ENCODE measurements around the gene HPSE2. TPM values are rescaled to one million over a fixed set of nuclear protein-coding genes. Genes with fewer than 3 reads are reported as not detected.

Gene HPSE2
- total RNA-seq, 1 experiment from 2014 or later, result 0.05 TPM

DNA sequence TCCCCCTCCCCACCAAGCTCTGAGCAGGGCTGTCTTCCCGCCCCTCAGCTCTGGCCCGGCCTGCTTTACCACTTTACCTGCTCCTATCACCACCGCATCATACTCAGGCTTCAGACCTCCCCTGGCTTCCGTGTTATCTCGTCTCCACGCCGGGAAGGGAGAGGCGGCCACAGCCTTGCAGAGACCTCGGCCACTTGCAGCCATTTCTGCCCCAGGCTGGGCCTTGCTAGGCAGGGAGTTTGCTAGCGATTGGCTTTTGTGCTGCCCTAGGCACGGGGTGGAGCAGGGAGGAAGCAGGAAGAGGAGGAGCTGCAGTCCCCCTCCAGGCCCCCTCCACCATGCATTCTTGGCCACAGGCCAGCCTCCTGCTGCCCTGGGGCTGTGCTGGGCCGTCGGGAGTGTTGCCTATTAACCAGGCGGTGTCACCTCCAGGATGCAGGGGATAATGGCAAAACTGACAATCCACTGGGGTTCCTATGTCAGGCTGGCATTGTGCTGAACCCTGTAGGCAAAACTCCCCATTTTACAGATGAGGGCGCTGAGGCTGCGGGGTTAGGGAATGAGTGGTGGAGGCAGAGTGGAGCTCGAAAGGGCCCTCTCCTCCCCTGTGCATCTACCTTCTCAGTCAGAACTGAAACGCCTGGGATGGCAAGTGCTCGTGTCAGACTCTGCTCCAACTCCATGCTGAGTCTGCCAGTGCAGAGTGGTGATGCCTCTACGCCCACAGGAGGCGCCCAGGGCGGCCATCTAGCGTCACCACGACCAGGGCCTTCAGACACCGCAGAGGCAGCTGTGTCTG lies 820.5 kb downstream of the HPSE2 start, which contains the start of gene PYROXD2 (continued):
- peak; percentile 80 for TF ChIP-seq MAX (IDR thresholded peaks at IDR 0.05)
- TF ChIP-seq JUND (IDR thresholded peaks at IDR 0.05), result no peak
- no peak for TF ChIP-seq RAD21 (IDR thresholded peaks at IDR 0.05; ENCODE audit: low read depth)
- TF ChIP-seq TCF7L2 (IDR thresholded peaks at IDR 0.05; ENCODE audit: borderline replicate concordance, extremely low read depth, insufficient read depth, insufficient read length), result no peak

DNA sequence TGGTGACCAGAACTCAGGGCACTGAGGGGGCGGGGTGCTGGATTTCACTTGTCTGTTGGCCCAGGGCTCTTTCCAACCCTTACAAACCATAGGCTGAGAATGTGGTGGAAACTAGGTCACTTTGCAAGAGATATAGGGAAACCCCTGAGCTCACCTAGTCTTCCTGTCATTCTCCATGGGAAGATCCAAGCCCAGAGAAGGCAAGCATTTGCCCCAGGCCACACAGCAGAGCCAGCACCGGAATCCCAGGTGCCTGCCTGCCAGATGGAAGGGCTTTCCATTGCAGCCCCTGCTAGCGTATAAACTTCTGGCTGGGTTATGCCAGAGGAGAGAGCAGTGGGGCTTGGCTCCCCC lies 821.1 kb downstream of the HPSE2 start:
- POLR2A ChIA-PET, result interaction anchor here (0.7 to 1.0 kb wide), 4 partner anchors 13 to 29 kb away, joined by 3 read pairs; no protein-coding TSS in a partner anchor
- Histone ChIP-seq H2AFZ (ENCODE audit: low read depth, low read length, poor library complexity, severe bottlenecking) (peak overlapping the region; percentile 13), H3K4me3 (replicated peaks in 1 of 2; ENCODE audit: low read depth in 1 of 2, low read length in 2 of 2) (peak overlapping the region; percentile 82 to 92), H3K27me3 (ENCODE audit: insufficient read depth, low read length) (no peaks in the 10 kb centered on the region), H3K9me3 (ENCODE audit: control insufficient read depth in 1 of 2, insufficient read depth in 1 of 2, low read depth in 1 of 2, low read length in 2 of 2) (no peaks in the 10 kb centered on the region), H3K4me1 (ENCODE audit: control insufficient read depth in 1 of 2, insufficient read depth in 2 of 2, low read length in 2 of 2) (peaks cover 13 to 22% of the 10 kb centered on the region in 2 experiments), H3K36me3 (ENCODE audit: control insufficient read depth in 1 of 2, insufficient read depth in 2 of 2, low read length in 2 of 2) (peaks cover 0 to under 1% of the 10 kb centered on the region in 2 experiments; a peak in 1 of 4 replicates), H3K9me2 (ENCODE audit: insufficient read depth) (no peaks in the 10 kb centered on the region), H3K4me2 (ENCODE audit: low read length) (peak overlapping the region; percentile 76), H4K20me1 (ENCODE audit: insufficient read depth) (no peaks in the 10 kb centered on the region), H3K27ac (ENCODE audit: low read depth, low read length) (peak overlapping the region; percentile 53), H3K79me2 (ENCODE audit: insufficient read depth, low read length) (0 out of 2 replicates have a peak, but pooled peaks cover 7% of the 10 kb centered on the region), H3K9ac (ENCODE audit: low read length) (peak overlapping the region; percentile 66)
- CTCF ChIA-PET, result interaction anchor here (2.1 kb wide), 1 partner anchor 10 kb away, joined by 22 read pairs; no protein-coding TSS in a partner anchor
- ATAC-seq (peak; percentile 8), DNase-seq (ENCODE audit: low read depth, low spot score) (no peak)
- RAD21 ChIA-PET (ENCODE audit: low non-redundant PET in 1 of 2, low total read pairs in 2 of 2, uncharacterized antibody in 2 of 2, unreplicated experiment in 2 of 2), result no interaction called here
- BruUV-seq (replicated peaks), result TSS peak; percentile 42
- intact Hi-C loops (cut with micrococcal nuclease), result loop anchor here (10.0 kb wide), 1 partner anchor 150 kb away; the partner anchor contains the start of gene LOXL4
- TF ChIP-seq POLR2A (IDR thresholded peaks at IDR 0.05; ENCODE audit: borderline replicate concordance, extremely low read depth, insufficient read depth, insufficient read length) (no peak), ZBTB33 (IDR thresholded peaks at IDR 0.05; ENCODE audit: extremely low read depth, insufficient replicate concordance, low read length) (no peak), SP1 (IDR thresholded peaks at IDR 0.05; ENCODE audit: low read depth) (no peak), FOSL1 (IDR thresholded peaks at IDR 0.05; ENCODE audit: low read depth) (no peak), ELF1 (IDR thresholded peaks at IDR 0.05; ENCODE audit: borderline replicate concordance, low read depth) (no peak), MAX (IDR thresholded peaks at IDR 0.05) (no peak), SIN3A (IDR thresholded peaks at IDR 0.05; ENCODE audit: low read depth) (no peak), JUND (IDR thresholded peaks at IDR 0.05) (no peak), CBX3 (IDR thresholded peaks at IDR 0.05; ENCODE audit: low read depth) (no peak), TCF7L2 (IDR thresholded peaks at IDR 0.05; ENCODE audit: borderline replicate concordance, extremely low read depth, insufficient read depth, insufficient read length) (no peak), EGR1 (IDR thresholded peaks at IDR 0.05; ENCODE audit: low read depth) (no peak)
- TF ChIP-seq, protein P1, sequence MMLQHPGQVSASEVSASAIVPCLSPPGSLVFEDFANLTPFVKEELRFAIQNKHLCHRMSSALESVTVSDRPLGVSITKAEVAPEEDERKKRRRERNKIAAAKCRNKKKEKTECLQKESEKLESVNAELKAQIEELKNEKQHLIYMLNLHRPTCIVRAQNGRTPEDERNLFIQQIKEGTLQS (IDR thresholded peaks at IDR 0.05), result no peak
- TF ChIP-seq, protein P2, sequence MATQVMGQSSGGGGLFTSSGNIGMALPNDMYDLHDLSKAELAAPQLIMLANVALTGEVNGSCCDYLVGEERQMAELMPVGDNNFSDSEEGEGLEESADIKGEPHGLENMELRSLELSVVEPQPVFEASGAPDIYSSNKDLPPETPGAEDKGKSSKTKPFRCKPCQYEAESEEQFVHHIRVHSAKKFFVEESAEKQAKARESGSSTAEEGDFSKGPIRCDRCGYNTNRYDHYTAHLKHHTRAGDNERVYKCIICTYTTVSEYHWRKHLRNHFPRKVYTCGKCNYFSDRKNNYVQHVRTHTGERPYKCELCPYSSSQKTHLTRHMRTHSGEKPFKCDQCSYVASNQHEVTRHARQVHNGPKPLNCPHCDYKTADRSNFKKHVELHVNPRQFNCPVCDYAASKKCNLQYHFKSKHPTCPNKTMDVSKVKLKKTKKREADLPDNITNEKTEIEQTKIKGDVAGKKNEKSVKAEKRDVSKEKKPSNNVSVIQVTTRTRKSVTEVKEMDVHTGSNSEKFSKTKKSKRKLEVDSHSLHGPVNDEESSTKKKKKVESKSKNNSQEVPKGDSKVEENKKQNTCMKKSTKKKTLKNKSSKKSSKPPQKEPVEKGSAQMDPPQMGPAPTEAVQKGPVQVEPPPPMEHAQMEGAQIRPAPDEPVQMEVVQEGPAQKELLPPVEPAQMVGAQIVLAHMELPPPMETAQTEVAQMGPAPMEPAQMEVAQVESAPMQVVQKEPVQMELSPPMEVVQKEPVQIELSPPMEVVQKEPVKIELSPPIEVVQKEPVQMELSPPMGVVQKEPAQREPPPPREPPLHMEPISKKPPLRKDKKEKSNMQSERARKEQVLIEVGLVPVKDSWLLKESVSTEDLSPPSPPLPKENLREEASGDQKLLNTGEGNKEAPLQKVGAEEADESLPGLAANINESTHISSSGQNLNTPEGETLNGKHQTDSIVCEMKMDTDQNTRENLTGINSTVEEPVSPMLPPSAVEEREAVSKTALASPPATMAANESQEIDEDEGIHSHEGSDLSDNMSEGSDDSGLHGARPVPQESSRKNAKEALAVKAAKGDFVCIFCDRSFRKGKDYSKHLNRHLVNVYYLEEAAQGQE (IDR thresholded peaks at IDR 0.05; ENCODE audit: low read depth), result no peak
- TF ChIP-seq, protein P3, sequence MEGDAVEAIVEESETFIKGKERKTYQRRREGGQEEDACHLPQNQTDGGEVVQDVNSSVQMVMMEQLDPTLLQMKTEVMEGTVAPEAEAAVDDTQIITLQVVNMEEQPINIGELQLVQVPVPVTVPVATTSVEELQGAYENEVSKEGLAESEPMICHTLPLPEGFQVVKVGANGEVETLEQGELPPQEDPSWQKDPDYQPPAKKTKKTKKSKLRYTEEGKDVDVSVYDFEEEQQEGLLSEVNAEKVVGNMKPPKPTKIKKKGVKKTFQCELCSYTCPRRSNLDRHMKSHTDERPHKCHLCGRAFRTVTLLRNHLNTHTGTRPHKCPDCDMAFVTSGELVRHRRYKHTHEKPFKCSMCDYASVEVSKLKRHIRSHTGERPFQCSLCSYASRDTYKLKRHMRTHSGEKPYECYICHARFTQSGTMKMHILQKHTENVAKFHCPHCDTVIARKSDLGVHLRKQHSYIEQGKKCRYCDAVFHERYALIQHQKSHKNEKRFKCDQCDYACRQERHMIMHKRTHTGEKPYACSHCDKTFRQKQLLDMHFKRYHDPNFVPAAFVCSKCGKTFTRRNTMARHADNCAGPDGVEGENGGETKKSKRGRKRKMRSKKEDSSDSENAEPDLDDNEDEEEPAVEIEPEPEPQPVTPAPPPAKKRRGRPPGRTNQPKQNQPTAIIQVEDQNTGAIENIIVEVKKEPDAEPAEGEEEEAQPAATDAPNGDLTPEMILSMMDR (IDR thresholded peaks at IDR 0.05 in 2 of 3, conservative IDR thresholded peaks at IDR 0.05 in 1 of 3; ENCODE audit: borderline replicate concordance in 1 of 3, insufficient read depth in 1 of 3, low read depth in 2 of 3, low read length in 2 of 3), result no peak

Data from HCT116 (cell line).